Testis (tissue), 3 donors: ENCODE results near the gene CDC42BPB. TPM values are rescaled to one million over a fixed set of nuclear protein-coding genes. Genes with fewer than 3 reads are reported as not detected.
A peak's percentile ranks its signal among the peaks of the same experiment; 100 is the strongest.
"Not testable (repeated sequence)": the region's sequence is repeated elsewhere in the genome, so short reads cannot be mapped to it uniquely, and the experiment has no call there.

Experiments
- DNase-seq: peaks from one replicate; pipeline ENCODE4 v3.0.0-alpha.2; 2019
- H3K27ac ChIP-seq, 2 donors: fragments of 200-600 bp; sonication (generic); one replicate each; pipeline ENCODE4 v1.5.1; 2019
- H3K27me3 ChIP-seq: fragments of 200-600 bp; sonication (generic); one replicate; pipeline ENCODE4 v1.5.1; 2019
- H3K36me3 ChIP-seq: fragments of 200-600 bp; sonication (generic); one replicate; pipeline ENCODE4 v1.5.1; 2017; ENCODE audit warnings: low read depth; ENCODE audit errors: missing control alignments
- H3K4me1 ChIP-seq: fragments of 200-600 bp; sonication (generic); one replicate; pipeline ENCODE4 v1.5.1; 2019
- H3K4me3 ChIP-seq, 2 donors: fragments of 200-600 bp; sonication (generic); one replicate each; pipeline ENCODE4 v1.5.1; 2017 to 2019
- H3K9me3 ChIP-seq: fragments of 200-600 bp; sonication (generic); one replicate; pipeline ENCODE4 v1.5.1; 2017
- POLR2A ChIP-seq: fragments of 450-650 bp; IDR thresholded peaks from one replicate; pipeline ENCODE4 v1.6.1; 2017; ENCODE audit warnings: antibody characterized with exemption, mild to moderate bottlenecking, moderate library complexity
- WGBS, 2 donors: methylation state at CpG; one replicate each; pipeline ENCODE4 v1.1.5; 2018; 5-methylcytosine and 5-hydroxymethylcytosine counted together
- intact Hi-C: fragments of 100-400 bp; cut with DNase I; formaldehyde crosslinking; loops from one replicate; pipeline ENCODE4 v1.15.1; 2023; ENCODE audit warnings: low total_unique reads
- polyA plus RNA-seq: library from polyadenylated mRNA; stranded (reverse); fragments of 350-450 nt; fragmentation: Illumina TruSeq; extraction: RNeasy Lipid Tissue Mini Kit (QIAGEN cat#74804); gene quantifications from one replicate; pipeline ENCODE4 v1.2.3, GENCODE V29; 2014; ENCODE audit warnings: low read depth, low replicate concordance; ENCODE audit not compliant: insufficient read depth
- total RNA-seq, 2 donors: library from RNA; depleted of rRNA; stranded (reverse); fragments of >200 nt; gene quantifications; one replicate each; pipeline ENCODE4 v1.2.3, GENCODE V29; 2016
- TF ChIP-seq, protein P1 (sequence below), 3 experiments: fragments of 450-650 bp in 2 of 3; fragments of 200-600 bp in 1 of 3; sonication (generic) in 1 of 3; IDR thresholded peaks; one replicate each; pipeline ENCODE4 v1.5.1; 2016 to 2019; ENCODE audit warnings: antibody characterized with exemption in 3 of 3, mild to moderate bottlenecking in 2 of 3, moderate library complexity in 1 of 3

The CDC42BPB gene
- total and polyA plus RNA-seq, 3 donors from 2014 or later: 90.3 to 216 (median 201) TPM

- WGBS, 2 donors: 41 to 67% methylated on average over 11 to 19 of the region's 19 CpGs
- no peaks in the 10 kb centered on the region for H3K27me3 ChIP-seq
- TF ChIP-seq, protein P1, sequence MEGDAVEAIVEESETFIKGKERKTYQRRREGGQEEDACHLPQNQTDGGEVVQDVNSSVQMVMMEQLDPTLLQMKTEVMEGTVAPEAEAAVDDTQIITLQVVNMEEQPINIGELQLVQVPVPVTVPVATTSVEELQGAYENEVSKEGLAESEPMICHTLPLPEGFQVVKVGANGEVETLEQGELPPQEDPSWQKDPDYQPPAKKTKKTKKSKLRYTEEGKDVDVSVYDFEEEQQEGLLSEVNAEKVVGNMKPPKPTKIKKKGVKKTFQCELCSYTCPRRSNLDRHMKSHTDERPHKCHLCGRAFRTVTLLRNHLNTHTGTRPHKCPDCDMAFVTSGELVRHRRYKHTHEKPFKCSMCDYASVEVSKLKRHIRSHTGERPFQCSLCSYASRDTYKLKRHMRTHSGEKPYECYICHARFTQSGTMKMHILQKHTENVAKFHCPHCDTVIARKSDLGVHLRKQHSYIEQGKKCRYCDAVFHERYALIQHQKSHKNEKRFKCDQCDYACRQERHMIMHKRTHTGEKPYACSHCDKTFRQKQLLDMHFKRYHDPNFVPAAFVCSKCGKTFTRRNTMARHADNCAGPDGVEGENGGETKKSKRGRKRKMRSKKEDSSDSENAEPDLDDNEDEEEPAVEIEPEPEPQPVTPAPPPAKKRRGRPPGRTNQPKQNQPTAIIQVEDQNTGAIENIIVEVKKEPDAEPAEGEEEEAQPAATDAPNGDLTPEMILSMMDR (IDR thresholded peaks at IDR 0.05): no peak
- TF ChIP-seq POLR2A: no peak
- no peaks in the 10 kb centered on the region for H3K36me3 ChIP-seq
- no peak for DNase-seq
- no peaks in the 10 kb centered on the region for H3K9me3 ChIP-seq
- H3K4me1 ChIP-seq: peaks cover 21% of the 10 kb centered on the region
- intact Hi-C loops: loop anchor here (10.0 kb wide), 1 partner anchor 153 kb away; the partner anchor contains the start of gene TRAF3
- no peak overlapping the region for H3K27ac ChIP-seq
- peak overlapping the region in 1 of 2 donors; percentile 47 for H3K4me3 ChIP-seq
Observed at GRCh38 chr14:102927346-102927877, 129.9 kb downstream of the CDC42BPB start.

DNA sequence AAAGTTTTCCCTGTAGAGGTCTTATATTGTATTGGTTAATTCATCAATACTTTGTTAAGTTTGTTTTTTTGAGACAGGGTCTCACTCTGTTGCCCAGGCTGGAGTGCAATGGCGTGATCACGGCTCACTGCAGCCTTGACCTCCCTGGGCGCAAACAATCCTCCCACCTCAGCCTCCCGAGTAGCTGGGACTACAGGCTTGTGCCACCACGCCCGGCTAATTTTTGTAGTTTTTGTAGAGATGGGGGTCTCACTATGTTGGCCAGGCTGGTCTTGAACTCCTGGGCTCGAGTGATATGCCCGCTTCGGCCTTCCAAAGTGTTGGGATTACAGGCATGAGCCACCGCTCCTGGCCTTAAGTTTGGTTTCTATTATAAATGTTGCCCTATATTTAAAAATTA, 130.5 kb downstream of the CDC42BPB start:
- DNase-seq, H3K9me3 ChIP-seq, H3K36me3 ChIP-seq, H3K27me3 ChIP-seq, H3K4me3 ChIP-seq, H3K27ac ChIP-seq: not testable (repeated sequence)
- H3K4me1 ChIP-seq: peaks cover 21% of the 10 kb centered on the region
- intact Hi-C loops: loop anchor here (10.0 kb wide), 1 partner anchor 152 kb away; the partner anchor contains the start of gene TRAF3
- 90 to 93% methylated on average over 10 of the region's 10 CpGs for WGBS, 2 donors

GRCh38 chr14:102926104-102926503, 131.2 kb downstream of the CDC42BPB start:
- Histone ChIP-seq H3K27ac (no peak overlapping the region), H3K4me1 (peaks cover 21% of the 10 kb centered on the region), H3K4me3 (no peak overlapping the region), H3K36me3 (no peaks in the 10 kb centered on the region), H3K27me3 (no peaks in the 10 kb centered on the region), H3K9me3 (no peaks in the 10 kb centered on the region)
- 72 to 80% methylated on average over 12 of the region's 12 CpGs for WGBS, 2 donors
- TF ChIP-seq, protein P1 (IDR thresholded peaks at IDR 0.05): no peak
- TF ChIP-seq POLR2A: no peak
- DNase-seq: no peak
- intact Hi-C loops: loop anchor here (10.0 kb wide), 1 partner anchor 151 kb away; the partner anchor contains the start of gene TRAF3

DNA sequence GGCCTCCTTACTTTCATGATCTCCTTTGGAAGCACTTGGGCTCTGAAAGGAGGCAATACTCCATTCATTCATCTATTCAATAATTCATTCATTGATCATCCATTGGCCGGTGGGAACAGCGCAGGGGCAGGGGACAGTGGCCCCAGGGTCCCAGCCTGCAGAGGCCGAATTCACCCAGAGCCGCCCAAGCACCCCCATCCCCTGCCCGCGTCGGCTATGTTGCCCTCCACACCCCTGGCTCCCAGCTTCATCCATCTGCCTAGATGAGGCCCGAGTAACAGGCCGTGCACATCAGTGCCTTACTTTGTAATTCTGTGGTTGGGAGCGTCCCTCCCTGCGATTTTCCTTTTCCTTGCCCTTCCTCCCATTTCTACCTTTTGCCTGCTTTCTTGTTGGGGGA, 131.7 kb downstream of the CDC42BPB start:
- no peak overlapping the region for H3K4me3 ChIP-seq
- no peak overlapping the region for H3K27ac ChIP-seq
- no peaks in the 10 kb centered on the region for H3K9me3 ChIP-seq
- TF ChIP-seq, protein P1 (IDR thresholded peaks at IDR 0.05): no peak
- no peak for TF ChIP-seq POLR2A
- no peaks in the 10 kb centered on the region for H3K27me3 ChIP-seq
- 79 to 88% methylated on average over 8 to 11 of the region's 11 CpGs for WGBS, 2 donors
- no peak for DNase-seq
- intact Hi-C loops: loop anchor here (10.0 kb wide), 1 partner anchor 151 kb away; the partner anchor contains the start of gene TRAF3
- H3K4me1 ChIP-seq: peaks cover 21% of the 10 kb centered on the region
- H3K36me3 ChIP-seq: no peaks in the 10 kb centered on the region

DNA sequence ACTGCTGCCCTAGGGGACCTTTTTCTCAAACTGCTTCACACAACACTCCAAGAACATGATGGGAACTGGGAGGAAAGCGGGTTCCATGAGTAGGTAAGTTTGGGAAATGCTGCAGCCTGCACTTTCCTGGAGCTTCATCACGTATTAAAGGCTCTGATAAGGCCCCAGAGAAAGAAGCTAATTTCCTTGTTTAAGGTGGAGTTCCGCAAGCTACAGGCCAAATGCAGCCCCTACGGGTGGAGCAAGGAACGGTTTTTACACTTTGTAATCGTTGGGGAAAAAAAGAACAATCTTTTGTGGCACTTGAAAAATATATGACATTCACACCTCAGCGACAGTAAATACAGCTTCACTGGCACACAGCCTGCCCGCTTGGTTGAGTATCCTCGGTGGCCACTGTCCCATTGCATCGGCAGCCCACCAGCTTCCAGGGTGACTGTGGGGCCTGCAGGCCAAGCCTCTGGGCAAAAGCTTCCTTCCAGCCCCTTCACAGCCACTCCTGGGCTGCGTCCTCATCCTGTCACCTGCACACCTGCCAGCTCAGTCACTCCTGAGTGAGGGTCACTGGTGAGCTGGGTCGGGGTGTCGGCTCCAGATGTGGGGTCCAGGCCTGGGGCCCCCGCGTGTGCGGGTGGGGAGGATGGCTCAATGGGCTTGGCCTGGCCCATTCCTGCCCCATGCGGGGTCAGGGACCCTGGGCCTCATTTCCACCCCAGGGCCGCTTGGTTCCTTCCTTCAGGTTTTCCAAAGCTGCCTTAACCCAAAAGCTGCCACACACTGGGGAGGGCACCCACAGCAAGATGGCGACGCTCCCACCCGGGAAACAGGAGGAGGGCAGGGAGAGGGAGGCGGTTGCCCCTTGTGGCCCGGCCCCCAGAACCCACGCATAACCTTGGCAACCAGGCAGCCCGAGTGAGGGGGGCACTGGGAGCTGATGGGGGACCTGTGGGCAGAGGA, 132.4 kb downstream of the CDC42BPB start:
- WGBS, 2 donors: 81 to 84% methylated on average over 13 to 25 of the region's 25 CpGs
- H3K4me1 ChIP-seq: peaks cover 21% of the 10 kb centered on the region
- intact Hi-C loops: loop anchor here (10.0 kb wide), 1 partner anchor 150 kb away; the partner anchor contains the start of gene TRAF3
- no peak overlapping the region for H3K4me3 ChIP-seq
- no peak overlapping the region for H3K27ac ChIP-seq
- no peaks in the 10 kb centered on the region for H3K27me3 ChIP-seq
- DNase-seq: no peak
- H3K36me3 ChIP-seq: no peaks in the 10 kb centered on the region
- H3K9me3 ChIP-seq: no peaks in the 10 kb centered on the region
- TF ChIP-seq POLR2A: no peak
- TF ChIP-seq, protein P1 (IDR thresholded peaks at IDR 0.05): no peak
